DMS79 (cell line): Measurements from ENCODE around the gene OR1F1.
"Not testable (repeated sequence)": the region's sequence is repeated elsewhere in the genome, so short reads cannot be mapped to it uniquely, and the experiment has no call there.

Experiments used
- DNase-seq: peaks from one replicate; lab custom pipeline; 2025; lab: John Stamatoyannopoulos, UW

Gene OR1F1

GRCh38 chr16:3173892-3174617 is 13.9 kb upstream of the OR1F1 start:
- no peak for DNase-seq

GRCh38 chr16:3174618-3175148 is 13.3 kb upstream of the OR1F1 start:
- DNase-seq, result no peak

GRCh38 chr16:3175157-3176093 is 12.6 kb upstream of the OR1F1 start:
- DNase-seq, result no peak

- no peak for DNase-seq
Measured at GRCh38 chr16:3179651-3180050, 8.4 kb upstream of the OR1F1 start.

GRCh38 chr16:3180445-3180878 is 7.5 kb upstream of the OR1F1 start:
- no peak for DNase-seq

GRCh38 chr16:3182293-3182607 is 5.8 kb upstream of the OR1F1 start:
- DNase-seq, result not testable (repeated sequence)

- peak; percentile 18 for DNase-seq
Measured at GRCh38 chr16:3182608-3183444, 5.2 kb upstream of the OR1F1 start.

GRCh38 chr16:3183445-3184139 is 4.4 kb upstream of the OR1F1 start:
- DNase-seq, result no peak

GRCh38 chr16:3186946-3187690 is 886 bp upstream of the OR1F1 start:
- no peak for DNase-seq

- no peak for DNase-seq
Measured at GRCh38 chr16:3188675-3188924, 596 bp downstream of the OR1F1 start.

GRCh38 chr16:3188925-3189825 is 1.2 kb downstream of the OR1F1 start:
- peak; percentile 47 for DNase-seq

- no peak for DNase-seq
Measured at GRCh38 chr16:3189869-3190268, 1.9 kb downstream of the OR1F1 start.

GRCh38 chr16:3190949-3191353 is 2.9 kb downstream of the OR1F1 start:
- DNase-seq, result no peak

- DNase-seq, result no peak
Measured at GRCh38 chr16:3192476-3193019, 4.5 kb downstream of the OR1F1 start.

- DNase-seq, result no peak
Measured at GRCh38 chr16:3193221-3194212, 5.5 kb downstream of the OR1F1 start.

GRCh38 chr16:3194792-3195191 is 6.8 kb downstream of the OR1F1 start:
- no peak for DNase-seq

- DNase-seq, result no peak
Measured at GRCh38 chr16:3195975-3196374, 8.0 kb downstream of the OR1F1 start.

GRCh38 chr16:3197694-3198333 is 9.8 kb downstream of the OR1F1 start:
- DNase-seq, result not testable (repeated sequence)
